PFSK-1 (cell line): ENCODE results near the gene FMNL2.

Experiments used
- FOXP2 ChIP-seq: optimal IDR thresholded peaks from 2 replicates; pipeline ENCODE3; 2011; ENCODE audit warnings: borderline replicate concordance, control low read depth, inconsistent platforms; ENCODE audit not compliant: insufficient read depth; ENCODE audit errors: extremely low read length, extremely low read depth
- POLR2AphosphoS5 ChIP-seq: IDR thresholded peaks from 2 replicates; pipeline ENCODE4 v1.6.1; 2012; ENCODE audit warnings: low read depth, mild to moderate bottlenecking, control low read depth, low read length, moderate library complexity
- REST ChIP-seq, 2 experiments: IDR thresholded peaks; 2 replicates each; pipeline versions ENCODE4 v1.6.1 to v1.8.0; 2011 to 2012; ENCODE audit warnings: low read depth in 2 of 2, low read length in 2 of 2, control low read depth in 1 of 2, inconsistent platforms in 1 of 2, mild to moderate bottlenecking in 1 of 2, moderate library complexity in 1 of 2; ENCODE audit not compliant: insufficient read depth in 1 of 2
- SIN3A ChIP-seq: IDR thresholded peaks from 2 replicates; pipeline ENCODE4 v1.6.1; 2012; ENCODE audit warnings: mild to moderate bottlenecking, low read length, moderate library complexity, borderline replicate concordance; ENCODE audit not compliant: insufficient read depth
- TAF1 ChIP-seq: IDR thresholded peaks from 2 replicates; pipeline ENCODE4 v1.6.1; 2012; ENCODE audit warnings: low read length, control low read depth, borderline replicate concordance; ENCODE audit not compliant: insufficient read depth

The FMNL2 gene

GRCh38 chr2:152449578-152449977 is 114.6 kb downstream of the FMNL2 start:
- TF ChIP-seq REST (IDR thresholded peaks at IDR 0.05; ENCODE audit: insufficient read depth in 1 of 2, low read depth in 2 of 2, low read length in 2 of 2) (no peak), TAF1 (no peak), SIN3A (no peak), POLR2AphosphoS5 (no peak)

GRCh38 chr2:152450176-152450575 is 115.2 kb downstream of the FMNL2 start:
- TF ChIP-seq REST (IDR thresholded peaks at IDR 0.05; ENCODE audit: insufficient read depth in 1 of 2, low read depth in 2 of 2, low read length in 2 of 2) = no peak
- TF ChIP-seq SIN3A = no peak
- no peak for TF ChIP-seq POLR2AphosphoS5
- no peak for TF ChIP-seq FOXP2
- no peak for TF ChIP-seq TAF1

GRCh38 chr2:152452256-152452973 is 117.4 kb downstream of the FMNL2 start:
- TF ChIP-seq REST (IDR thresholded peaks at IDR 0.05; ENCODE audit: insufficient read depth in 1 of 2, low read depth in 2 of 2, low read length in 2 of 2) (no peak), POLR2AphosphoS5 (no peak), FOXP2 (no peak), TAF1 (no peak), SIN3A (no peak)

DNA sequence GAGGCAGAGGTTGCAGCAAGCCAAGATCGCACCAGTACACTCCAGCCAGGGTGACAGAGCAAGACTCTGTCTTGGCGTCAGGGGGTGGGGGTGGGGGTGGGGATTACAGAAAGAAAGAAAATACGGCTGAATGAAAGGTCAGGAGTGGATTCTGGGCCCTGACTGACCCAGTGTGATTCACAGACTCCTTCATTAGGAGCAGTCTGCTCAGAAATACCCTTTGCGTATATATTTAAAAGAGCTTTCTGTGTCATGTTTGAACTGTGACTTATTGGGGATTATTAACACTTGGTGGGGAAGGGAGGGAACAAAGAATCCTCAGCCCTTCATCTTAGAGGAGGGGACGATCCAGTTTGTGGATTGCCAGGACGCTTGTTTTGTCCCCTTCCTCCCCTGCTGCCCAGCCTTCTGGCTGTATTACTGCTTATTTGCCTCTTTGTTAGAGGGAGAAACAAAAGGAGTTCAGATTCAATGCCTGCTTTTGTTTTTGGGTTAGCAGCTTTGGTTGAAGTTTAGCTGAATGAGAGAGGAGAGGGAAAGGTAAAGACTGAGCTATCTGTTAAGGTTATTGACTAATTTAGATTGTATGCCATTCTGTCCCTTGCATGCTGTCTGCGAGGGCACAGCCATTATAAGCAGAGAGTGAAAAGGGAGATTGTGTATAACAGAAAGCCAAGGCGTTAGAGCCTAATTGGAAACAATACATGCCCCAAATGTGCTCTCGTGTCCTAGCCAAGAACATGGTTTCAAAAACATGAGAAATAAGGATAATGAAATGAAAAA is 118.3 kb downstream of the FMNL2 start:
- TF ChIP-seq SIN3A (no peak), REST (IDR thresholded peaks at IDR 0.05; ENCODE audit: insufficient read depth in 1 of 2, low read depth in 2 of 2, low read length in 2 of 2) (no peak), POLR2AphosphoS5 (no peak), FOXP2 (no peak), TAF1 (no peak)
